Adrenal gland (tissue), 5 donors: Measurements from ENCODE around the gene FRAT2.

Experiments
- CTCF ChIP-seq, 6 experiments: fragments of 450-650 bp in 4 of 6; fragments of 200-600 bp in 2 of 6; sonication (generic) in 1 of 6; IDR thresholded peaks; 1 replicate in 5 of 6; 2 replicates in 1 of 6; pipeline versions ENCODE4 v1.5.1 to v1.8.0; 2016 to 2021; ENCODE audit warnings: antibody characterized with exemption in 6 of 6, mild to moderate bottlenecking in 2 of 6, moderate library complexity in 1 of 6
- POLR2A ChIP-seq, 2 donors: fragments of 450-650 bp; IDR thresholded peaks; one replicate each; pipeline ENCODE4 v1.6.1; 2017; ENCODE audit warnings: antibody characterized with exemption in 2 of 2, mild to moderate bottlenecking in 2 of 2, moderate library complexity in 1 of 2
- donor health status: DM: no; HTN: no; CAD: no.

GRCh38 chr10:97356318-97356914, 21.9 kb upstream of the FRAT2 start:
- no peak for TF ChIP-seq CTCF (IDR thresholded peaks at IDR 0.05)
- no peak for TF ChIP-seq POLR2A (IDR thresholded peaks at IDR 0.05)
